HepG2 (cell line): ENCODE data around the gene PRSS8. TPM values are rescaled to one million over a fixed set of nuclear protein-coding genes. Genes with fewer than 3 reads are reported as not detected.

Experiments used
- CREM ChIP-seq, 2 experiments: sonication (generic) in 1 of 2; formaldehyde crosslinking in 1 of 2; IDR thresholded peaks; 2 replicates each; pipeline versions ENCODE4 v1.4.0 to v1.6.1; 2016 to 2020; ENCODE audit warnings: antibody characterized with exemption in 1 of 2, mild to moderate bottlenecking in 1 of 2, missing genetic modification reagents in 1 of 2
- EZH2 ChIP-seq: conservative IDR thresholded peaks from 2 replicates; pipeline ENCODE4 v1.6.1; 2012; ENCODE audit warnings: mild to moderate bottlenecking, low read depth, low read length, moderate library complexity
- GATAD2A ChIP-seq: IDR thresholded peaks from 2 replicates; pipeline ENCODE4 v1.6.1; 2016
- GLI4 ChIP-seq: sonication (generic); formaldehyde crosslinking; IDR thresholded peaks from 2 replicates; pipeline ENCODE4 v1.5.1; 2020; ENCODE audit warnings: missing genetic modification reagents, mild to moderate bottlenecking, moderate library complexity, borderline replicate concordance
- HDAC6 ChIP-seq: fragments of 200-600 bp; sonication (generic); IDR thresholded peaks from 2 replicates; pipeline ENCODE4 v1.7.0; 2017; ENCODE audit warnings: mild to moderate bottlenecking, antibody characterized with exemption, low read length, low read depth
- HNRNPL ChIP-seq: fragments of 200-400 bp; formaldehyde crosslinking; IDR thresholded peaks from 2 replicates; pipeline ENCODE4 v1.6.1; 2017; ENCODE audit warnings: mild to moderate bottlenecking, low read depth, low read length
- KLF6 ChIP-seq: IDR thresholded peaks from 2 replicates; pipeline ENCODE4 v1.8.0; 2016; ENCODE audit warnings: missing biosample characterization, missing genetic modification reagents
- MTF2 ChIP-seq: sonication (generic); formaldehyde crosslinking; IDR thresholded peaks from 2 replicates; pipeline ENCODE4 v1.5.0; 2020; ENCODE audit warnings: missing genetic modification reagents, borderline replicate concordance
- MXI1 ChIP-seq: IDR thresholded peaks from 3 replicates; pipeline ENCODE4 v1.6.1; 2012; ENCODE audit warnings: low read depth, low read length, inconsistent platforms, borderline replicate concordance
- NFKBIZ ChIP-seq: IDR thresholded peaks from 2 replicates; pipeline ENCODE4 v1.6.1; 2018; ENCODE audit warnings: missing genetic modification reagents, missing compliant biosample characterization
- PATZ1 ChIP-seq: sonication (generic); formaldehyde crosslinking; IDR thresholded peaks from 2 replicates; pipeline ENCODE4 v1.4.0; 2020; ENCODE audit warnings: missing genetic modification reagents
- SIN3B ChIP-seq: fragments of 150-350 bp; IDR thresholded peaks from 2 replicates; pipeline ENCODE4 v1.6.1; 2014; ENCODE audit warnings: low read length
- SRF ChIP-seq: IDR thresholded peaks from 2 replicates; pipeline ENCODE4 v1.6.1; 2011; ENCODE audit warnings: mild to moderate bottlenecking, low read depth, low read length, moderate library complexity
- TARDBP ChIP-seq: sonication (generic); formaldehyde crosslinking; IDR thresholded peaks from 2 replicates; pipeline ENCODE4 v1.8.0; 2022; ENCODE audit warnings: mild to moderate bottlenecking, missing genetic modification reagents
- ZNF101 ChIP-seq: sonication (generic); formaldehyde crosslinking; IDR thresholded peaks from 2 replicates; pipeline ENCODE4 v1.4.0; 2020; ENCODE audit warnings: mild to moderate bottlenecking, low read depth, missing genetic modification reagents, borderline replicate concordance
- ZNF142 ChIP-seq: sonication (generic); formaldehyde crosslinking; IDR thresholded peaks from 2 replicates; pipeline ENCODE4 v1.4.0; 2020; ENCODE audit warnings: missing genetic modification reagents
- ZNF580 ChIP-seq: IDR thresholded peaks from 2 replicates; pipeline ENCODE4 v1.6.1; 2016; ENCODE audit warnings: low read depth, borderline replicate concordance
- ZNF619 ChIP-seq: sonication (generic); formaldehyde crosslinking; IDR thresholded peaks from 2 replicates; pipeline ENCODE4 v1.4.0; 2020; ENCODE audit warnings: mild to moderate bottlenecking, missing genetic modification reagents
- ZNF891 ChIP-seq: sonication (generic); formaldehyde crosslinking; IDR thresholded peaks from 2 replicates; pipeline ENCODE4 v1.5.0; 2020; ENCODE audit warnings: mild to moderate bottlenecking, missing genetic modification reagents
- polyA plus RNA-seq, 8 experiments: library from polyadenylated mRNA; depleted of rRNA in 3 of 8; stranded (reverse) in 7 of 8; unstranded in 1 of 8; fragments of >200 nt; fragmentation: Illumina TruSeq in 4 of 8; extraction: Trizol in 4 of 8; gene quantifications; 2 replicates each; pipeline versions ENCODE4 v1.2.1 to v1.2.3, GENCODE V29; 2011 to 2016; ENCODE audit warnings: low read depth in 4 of 8, missing spikeins in 1 of 8, mixed read lengths in 1 of 8; ENCODE audit not compliant: insufficient read depth in 1 of 8
- total RNA-seq, 5 experiments: library from RNA; depleted of rRNA; stranded (reverse); fragments of >200 nt; fragmentation: Illumina TruSeq; extraction: Trizol; gene quantifications; 2 replicates each; pipeline ENCODE4 v1.2.3, GENCODE V29; 2016; ENCODE audit warnings: low read depth in 1 of 5

The PRSS8 gene
- total and polyA plus RNA-seq, 2 of the 13 experiments (the other 11 are each of a cell fraction or from before 2014, with no cell fraction given): 2.6 to 7.2 TPM

- no peak for TF ChIP-seq ZNF142
- TF ChIP-seq ZNF891 (CRISPR knock-in tag): no peak
- TF ChIP-seq SIN3B: no peak
- TF ChIP-seq MXI1: 0 out of 3 replicates have a peak, but pooled peaks have one; percentile 16
- TF ChIP-seq GATAD2A (CRISPR knock-in tag): peak; percentile 23; the same call in 1 of the 2 replicates
- no peak for TF ChIP-seq GLI4 (CRISPR knock-in tag)
- no peak for TF ChIP-seq NFKBIZ (CRISPR knock-in tag)
- no peak for TF ChIP-seq SRF
- TF ChIP-seq TARDBP (CRISPR knock-in tag): no peak
- no peak for TF ChIP-seq EZH2
- TF ChIP-seq ZNF619 (CRISPR knock-in tag): no peak
- 0 out of 2 replicates have a peak, but pooled peaks have one; percentile 42 for TF ChIP-seq KLF6 (CRISPR knock-in tag)
- peak; percentile 3; the same call in 1 of the 2 replicates for TF ChIP-seq ZNF580 (CRISPR knock-in tag)
- 0 out of 2 replicates have a peak, but pooled peaks have one; percentile 27 for TF ChIP-seq PATZ1 (CRISPR knock-in tag)
- no peak for TF ChIP-seq CREM (IDR thresholded peaks at IDR 0.05)
- no peak for TF ChIP-seq CREM (CRISPR knock-in tag; IDR thresholded peaks at IDR 0.05)
- 0 out of 2 replicates have a peak, but pooled peaks have one; percentile 26 for TF ChIP-seq HNRNPL
- TF ChIP-seq ZNF101 (CRISPR knock-in tag): no peak
- TF ChIP-seq HDAC6: no peak
- TF ChIP-seq MTF2 (CRISPR knock-in tag): no peak
These were observed 42.3 kb downstream of the PRSS8 start (continued) for GRCh38 chr16:31093132-31093703.
